OCI-LY1 (cell line): ENCODE results near the gene ZMYND15.
A peak's percentile ranks its signal among the peaks of the same experiment; 100 is the strongest.
"Not testable (repeated sequence)": the region's sequence is repeated elsewhere in the genome, so short reads cannot be mapped to it uniquely, and the experiment has no call there.

Source experiments
- H2AFZ ChIP-seq: fragments of 200-600 bp; sonication (generic), shearing (Covaris generic); 2 replicates; pipeline ENCODE4 v1.6.0; 2014; ENCODE audit warnings: antibody characterized with exemption, mild to moderate bottlenecking, low read length
- H3F3A ChIP-seq: fragments of 200-600 bp; sonication (generic), shearing (Covaris generic); 2 replicates; pipeline ENCODE4 v1.6.0; 2014; ENCODE audit warnings: mild to moderate bottlenecking, antibody characterized with exemption, low read length, moderate library complexity; ENCODE audit not compliant: insufficient read depth
- H3K27ac ChIP-seq: fragments of 200-600 bp; sonication (generic); 2 replicates; pipeline ENCODE4 v1.5.1; 2014; ENCODE audit warnings: low read length, mixed run types, mild to moderate bottlenecking, low read depth; ENCODE audit not compliant: poor library complexity, severe bottlenecking
- H3K27me3 ChIP-seq: fragments of 200-600 bp; sonication (generic); 2 replicates; pipeline ENCODE4 v1.6.0; 2014; ENCODE audit warnings: antibody characterized with exemption, mild to moderate bottlenecking, low read length, moderate library complexity; ENCODE audit not compliant: insufficient read depth
- H3K36me3 ChIP-seq: fragments of 200-600 bp; sonication (generic); 2 replicates; pipeline ENCODE4 v1.6.1; 2014; ENCODE audit warnings: mild to moderate bottlenecking, antibody characterized with exemption, low read length, moderate library complexity, mixed read lengths; ENCODE audit not compliant: insufficient read depth
- H3K4me1 ChIP-seq: fragments of 200-600 bp; sonication (generic); 2 replicates; pipeline ENCODE4 v1.5.1; 2014; ENCODE audit warnings: mild to moderate bottlenecking, low read length, moderate library complexity; ENCODE audit not compliant: insufficient read depth, severe bottlenecking
- H3K4me2 ChIP-seq: fragments of 200-600 bp; sonication (generic), shearing (Covaris generic); 2 replicates; pipeline ENCODE4 v1.6.1; 2014; ENCODE audit warnings: low read length
- H3K4me3 ChIP-seq: fragments of 200-600 bp; sonication (generic); 2 replicates; pipeline ENCODE4 v1.5.1; 2014; ENCODE audit warnings: low read length, low read depth, mild to moderate bottlenecking, mixed read lengths; ENCODE audit not compliant: poor library complexity, severe bottlenecking
- H3K79me2 ChIP-seq: fragments of 200-600 bp; shearing (Covaris generic); 2 replicates; pipeline ENCODE4 v1.6.1; 2016; ENCODE audit warnings: mixed run types, low read length, mixed read lengths; ENCODE audit not compliant: insufficient read depth
- H3K9ac ChIP-seq: fragments of 200-600 bp; sonication (generic), shearing (Covaris generic); 2 replicates; pipeline ENCODE4 v1.6.1; 2014; ENCODE audit warnings: mild to moderate bottlenecking, low read length, mixed read lengths
- H3K9me2 ChIP-seq: fragments of 200-600 bp; sonication (generic), shearing (Covaris generic); 2 replicates; pipeline ENCODE4 v1.6.1; 2014; ENCODE audit warnings: low read depth, mild to moderate bottlenecking, low read length, mixed read lengths
- H3K9me3 ChIP-seq: fragments of 200-600 bp; shearing (Covaris generic); 2 replicates; pipeline ENCODE4 v1.6.1; 2014; ENCODE audit warnings: low read length, mixed read lengths
- H4K20me1 ChIP-seq: fragments of 200-600 bp; sonication (generic), shearing (Covaris generic); 2 replicates; pipeline ENCODE4 v1.6.0; 2016; ENCODE audit warnings: mild to moderate bottlenecking, low read length; ENCODE audit not compliant: insufficient read depth
- EZH2 ChIP-seq: fragments of 200-600 bp; sonication (generic), shearing (Covaris generic); IDR thresholded peaks from 2 replicates; pipeline ENCODE4 v1.8.0; 2017; ENCODE audit warnings: borderline replicate concordance, mixed run types, mild to moderate bottlenecking, antibody characterized with exemption, low read length, moderate library complexity, mixed read lengths
- TF ChIP-seq, protein P1 (sequence below): fragments of 200-600 bp; sonication (generic), shearing (Covaris generic); IDR thresholded peaks from 2 replicates; pipeline ENCODE4 v1.5.1; 2017; ENCODE audit warnings: mild to moderate bottlenecking, antibody characterized with exemption, low read length, moderate library complexity, mixed read lengths

Gene ZMYND15

DNA sequence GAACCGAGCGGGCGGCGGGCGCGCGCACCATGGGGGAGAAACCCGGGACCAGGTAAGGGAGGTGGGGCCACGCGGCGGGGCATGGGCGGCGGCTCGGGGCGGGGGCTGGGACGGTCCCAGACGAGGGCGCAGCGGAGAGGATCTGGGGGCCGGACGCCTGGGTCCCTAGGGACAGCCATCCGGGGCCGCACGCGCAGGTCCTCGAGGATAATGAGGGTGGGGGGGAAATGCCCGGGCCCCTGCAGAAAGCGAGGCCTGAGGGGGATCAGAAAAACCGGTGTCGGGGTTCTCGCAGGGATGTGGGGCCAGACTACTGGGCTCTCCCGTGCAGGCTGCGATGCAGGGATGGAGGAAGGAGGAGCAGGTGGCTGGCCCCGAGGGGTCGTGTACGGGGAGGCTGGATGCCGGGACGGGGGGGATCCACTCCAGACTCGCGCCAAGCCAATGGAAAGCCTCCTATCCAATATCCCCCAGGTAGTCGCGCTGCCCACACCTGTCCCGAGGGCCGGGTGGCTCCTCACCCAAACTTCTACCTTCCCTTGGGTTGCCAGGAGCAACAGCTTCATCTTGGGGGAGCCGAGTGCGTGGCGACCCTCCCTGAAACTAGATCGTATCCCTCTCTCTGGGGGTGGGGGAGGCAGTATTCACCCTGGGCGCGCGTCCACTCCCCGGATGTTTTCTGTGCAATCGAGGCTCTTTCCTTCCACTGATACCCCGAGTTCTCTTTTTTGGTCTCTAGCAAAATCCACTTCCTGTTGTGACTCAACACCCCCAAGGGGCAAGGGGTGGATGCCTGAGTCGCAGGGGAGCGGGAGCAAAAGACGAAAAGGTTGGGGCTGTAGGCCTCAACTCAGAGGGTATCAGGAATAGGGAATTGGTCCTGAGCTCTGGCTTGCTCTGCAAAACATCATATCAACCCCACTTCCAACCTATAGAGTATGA lies 28.7 kb upstream of the ZMYND15 start:
- H3K79me2 ChIP-seq, result no peaks in the 10 kb centered on the region
- H3K9ac ChIP-seq, result peak overlapping the region; percentile 77
- H3K27me3 ChIP-seq, result no peaks in the 10 kb centered on the region
- peaks cover 37% of the 10 kb centered on the region for H3K4me1 ChIP-seq
- TF ChIP-seq, protein P1, sequence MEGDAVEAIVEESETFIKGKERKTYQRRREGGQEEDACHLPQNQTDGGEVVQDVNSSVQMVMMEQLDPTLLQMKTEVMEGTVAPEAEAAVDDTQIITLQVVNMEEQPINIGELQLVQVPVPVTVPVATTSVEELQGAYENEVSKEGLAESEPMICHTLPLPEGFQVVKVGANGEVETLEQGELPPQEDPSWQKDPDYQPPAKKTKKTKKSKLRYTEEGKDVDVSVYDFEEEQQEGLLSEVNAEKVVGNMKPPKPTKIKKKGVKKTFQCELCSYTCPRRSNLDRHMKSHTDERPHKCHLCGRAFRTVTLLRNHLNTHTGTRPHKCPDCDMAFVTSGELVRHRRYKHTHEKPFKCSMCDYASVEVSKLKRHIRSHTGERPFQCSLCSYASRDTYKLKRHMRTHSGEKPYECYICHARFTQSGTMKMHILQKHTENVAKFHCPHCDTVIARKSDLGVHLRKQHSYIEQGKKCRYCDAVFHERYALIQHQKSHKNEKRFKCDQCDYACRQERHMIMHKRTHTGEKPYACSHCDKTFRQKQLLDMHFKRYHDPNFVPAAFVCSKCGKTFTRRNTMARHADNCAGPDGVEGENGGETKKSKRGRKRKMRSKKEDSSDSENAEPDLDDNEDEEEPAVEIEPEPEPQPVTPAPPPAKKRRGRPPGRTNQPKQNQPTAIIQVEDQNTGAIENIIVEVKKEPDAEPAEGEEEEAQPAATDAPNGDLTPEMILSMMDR, result no peak
- TF ChIP-seq EZH2, result no peak
- no peaks in the 10 kb centered on the region for H3K9me3 ChIP-seq
- H3K27ac ChIP-seq, result peak overlapping the region; percentile 50
- peak overlapping the region; percentile 82 for H3K4me3 ChIP-seq
- H3K9me2 ChIP-seq, result no peaks in the 10 kb centered on the region
- no peak overlapping the region for H2AFZ ChIP-seq
- peaks cover 6% of the 10 kb centered on the region; the same call in 1 of the 2 replicates for H3K36me3 ChIP-seq
- no peaks in the 10 kb centered on the region for H4K20me1 ChIP-seq
- H3K4me2 ChIP-seq, result peak overlapping the region; percentile 97
- no peaks in the 10 kb centered on the region for H3F3A ChIP-seq

DNA sequence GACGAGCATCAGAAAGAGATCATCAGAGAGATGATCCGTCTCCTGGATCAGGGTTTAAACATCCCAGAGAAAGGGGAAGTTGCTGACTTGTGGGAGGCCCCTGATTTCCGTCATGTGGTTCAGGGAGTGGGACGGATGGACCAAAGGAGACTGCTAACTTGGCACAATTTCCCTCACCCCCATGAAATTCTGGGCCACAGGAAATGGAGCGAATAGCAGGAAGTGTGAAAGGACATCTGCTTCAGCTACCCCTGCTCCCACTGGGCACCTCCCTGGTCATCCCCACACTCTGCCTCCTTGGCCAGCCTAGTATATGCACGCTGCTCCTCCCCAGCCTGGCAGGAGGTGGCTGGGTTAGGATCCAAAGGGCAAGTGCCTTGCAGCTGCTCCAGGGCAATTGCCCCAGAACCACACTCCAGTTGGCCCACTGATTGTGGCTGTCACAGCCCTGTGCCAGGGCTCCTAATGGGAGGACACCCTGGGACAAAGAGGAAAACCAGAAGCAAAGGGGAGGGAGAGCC lies 27.9 kb upstream of the ZMYND15 start:
- no peak for TF ChIP-seq EZH2
- TF ChIP-seq, protein P1, result no peak
- H3K36me3 ChIP-seq, result peaks cover 8% of the 10 kb centered on the region; the same call in 1 of the 2 replicates
- peak overlapping the region; percentile 82 for H3K4me3 ChIP-seq
- no peaks in the 10 kb centered on the region for H3F3A ChIP-seq
- no peaks in the 10 kb centered on the region for H3K27me3 ChIP-seq
- H3K79me2 ChIP-seq, result no peaks in the 10 kb centered on the region
- no peaks in the 10 kb centered on the region for H4K20me1 ChIP-seq
- no peaks in the 10 kb centered on the region for H3K9me3 ChIP-seq
- H3K9ac ChIP-seq, result peak overlapping the region; percentile 77
- H3K4me2 ChIP-seq, result peak overlapping the region; percentile 97
- peaks cover 37% of the 10 kb centered on the region for H3K4me1 ChIP-seq
- no peaks in the 10 kb centered on the region for H3K9me2 ChIP-seq
- no peak overlapping the region for H2AFZ ChIP-seq
- H3K27ac ChIP-seq, result peak overlapping the region; percentile 50

DNA sequence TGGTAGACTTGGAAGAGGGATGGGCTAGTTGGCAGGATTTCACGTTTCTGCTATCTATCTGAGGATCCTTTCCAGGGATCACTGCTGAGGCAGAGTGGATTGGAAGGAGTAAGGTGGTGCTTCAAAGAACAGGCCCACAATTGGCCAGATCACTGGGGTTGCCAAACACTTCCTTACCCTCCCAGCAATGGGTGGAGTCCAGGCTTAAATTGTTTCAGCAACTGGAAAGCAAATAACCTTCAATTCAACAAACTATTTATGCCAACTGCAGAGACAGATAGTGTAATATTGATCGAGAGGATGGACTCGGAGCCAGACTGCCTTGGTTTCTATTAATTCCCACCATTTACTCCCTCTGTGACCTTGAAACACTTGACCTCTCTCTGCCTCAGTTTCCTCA lies 27.1 kb upstream of the ZMYND15 start:
- Histone ChIP-seq H3F3A (no peaks in the 10 kb centered on the region), H3K4me1 (peaks cover 37% of the 10 kb centered on the region), H3K9me3 (no peaks in the 10 kb centered on the region), H3K4me3 (no peak overlapping the region), H3K4me2 (no peak overlapping the region), H4K20me1 (no peaks in the 10 kb centered on the region), H2AFZ (no peak overlapping the region), H3K27me3 (no peaks in the 10 kb centered on the region), H3K36me3 (peaks cover 15% of the 10 kb centered on the region), H3K9ac (no peak overlapping the region), H3K27ac (peak overlapping the region; percentile 50), H3K9me2 (no peaks in the 10 kb centered on the region), H3K79me2 (no peaks in the 10 kb centered on the region)
- TF ChIP-seq, protein P1, result no peak
- TF ChIP-seq EZH2, result no peak

DNA sequence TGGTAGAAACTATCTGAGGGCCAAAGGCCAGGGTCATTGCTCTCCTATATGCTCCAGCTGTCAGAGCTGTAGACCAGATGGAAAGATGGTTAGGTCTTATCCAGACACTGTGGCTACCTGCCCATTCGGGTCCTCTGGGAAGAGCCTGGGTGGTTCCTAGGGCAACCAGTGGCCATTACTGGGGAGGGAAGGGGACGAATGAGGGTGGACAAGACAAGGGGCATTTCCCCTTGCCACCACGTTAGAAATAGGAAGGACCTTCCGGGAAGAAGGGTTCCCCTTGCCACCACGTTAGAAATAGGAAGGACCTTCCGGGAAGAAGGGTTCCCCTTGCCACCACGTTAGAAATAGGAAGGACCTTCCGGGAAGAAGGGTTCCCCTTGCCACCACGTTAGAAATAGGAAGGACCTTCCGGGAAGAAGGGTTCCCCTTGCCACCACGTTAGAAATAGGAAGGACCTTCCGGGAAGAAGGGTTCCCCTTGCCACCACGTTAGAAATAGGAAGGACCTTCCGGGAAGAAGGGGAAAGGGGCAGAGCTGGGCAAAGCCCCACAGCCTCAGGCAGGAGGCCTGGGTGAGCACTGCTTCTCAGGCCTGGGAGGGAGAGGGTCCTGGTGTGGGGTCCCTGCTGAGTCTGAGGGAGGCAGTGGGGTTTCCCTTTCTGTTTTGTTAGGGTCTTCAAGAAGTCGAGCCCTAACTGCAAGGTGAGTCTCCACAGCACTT lies 25.1 kb upstream of the ZMYND15 start:
- H3K4me3 ChIP-seq, H3K9me2 ChIP-seq, H3F3A ChIP-seq, H2AFZ ChIP-seq, H3K9me3 ChIP-seq, H3K9ac ChIP-seq, H3K79me2 ChIP-seq, H4K20me1 ChIP-seq, H3K27me3 ChIP-seq: not testable (repeated sequence)
- H3K4me1 ChIP-seq, result peaks cover 41% of the 10 kb centered on the region
- H3K36me3 ChIP-seq, result peaks cover 30% of the 10 kb centered on the region
- peak overlapping the region; percentile 25 for H3K27ac ChIP-seq
- H3K4me2 ChIP-seq, result peak overlapping the region; percentile 27; the same call in 1 of the 2 replicates
